Measurements from ENCODE around the gene PPFIBP1.
"Not testable (repeated sequence)": the region's sequence is repeated elsewhere in the genome, so short reads cannot be mapped to it uniquely, and the experiment has no call there.

Gene PPFIBP1

GRCh38 chr12:27542628-27543027 lies 18.6 kb downstream of the PPFIBP1 start:
- DNase-seq (ENCODE audit: low spot score): no peak

DNA sequence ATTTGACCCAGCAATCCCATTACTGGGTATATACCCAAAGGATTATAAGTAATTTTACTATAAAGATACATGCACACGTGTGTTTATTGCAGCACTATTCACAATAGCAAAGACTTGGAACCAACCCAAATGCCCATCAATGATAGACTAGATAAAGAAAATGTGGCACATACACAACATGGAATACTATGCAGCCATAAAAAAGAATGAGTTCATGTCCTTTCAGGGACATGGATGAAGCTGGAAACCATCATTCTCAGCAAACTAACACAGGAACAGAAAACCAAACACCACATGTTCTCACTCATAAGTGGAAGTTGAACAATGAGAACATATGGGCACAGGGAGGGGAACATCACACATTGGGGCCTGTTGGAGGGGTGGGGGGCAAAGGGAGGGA lies 20.9 kb downstream of the PPFIBP1 start:
- DNase-seq (ENCODE audit: low spot score): not testable (repeated sequence)

- no peak for DNase-seq (ENCODE audit: low spot score)
Measured at GRCh38 chr12:27545665-27546064, 21.7 kb downstream of the PPFIBP1 start.

DNA sequence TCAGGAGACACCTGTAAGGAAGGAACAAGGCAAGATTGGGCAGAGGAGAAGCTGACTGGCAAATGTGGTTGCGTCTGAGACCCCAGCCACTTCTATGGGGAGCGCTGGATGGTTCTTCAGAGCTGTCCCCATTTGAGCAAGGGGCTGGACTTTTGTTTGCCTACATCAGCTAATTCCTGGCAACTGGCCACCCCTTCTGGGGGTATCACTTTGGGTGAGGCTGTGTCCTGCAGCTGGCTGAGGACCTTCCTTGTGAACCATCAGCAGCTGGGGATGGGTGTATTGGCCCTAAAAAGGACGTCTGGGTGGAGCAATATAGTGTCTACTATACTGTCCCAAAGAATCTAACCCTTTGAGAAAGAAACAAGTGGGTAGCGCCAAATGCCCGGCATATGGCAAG lies 23.6 kb downstream of the PPFIBP1 start:
- no peak for DNase-seq (ENCODE audit: low spot score)

- no peak for DNase-seq (ENCODE audit: low spot score)
Measured at GRCh38 chr12:27548301-27549199, 24.5 kb downstream of the PPFIBP1 start.

- no peak for DNase-seq (ENCODE audit: low spot score)
Measured at GRCh38 chr12:27549236-27549800, 25.3 kb downstream of the PPFIBP1 start.

- no peak for DNase-seq (ENCODE audit: low spot score)
Measured at GRCh38 chr12:27549801-27550652, 26.0 kb downstream of the PPFIBP1 start.

DNA sequence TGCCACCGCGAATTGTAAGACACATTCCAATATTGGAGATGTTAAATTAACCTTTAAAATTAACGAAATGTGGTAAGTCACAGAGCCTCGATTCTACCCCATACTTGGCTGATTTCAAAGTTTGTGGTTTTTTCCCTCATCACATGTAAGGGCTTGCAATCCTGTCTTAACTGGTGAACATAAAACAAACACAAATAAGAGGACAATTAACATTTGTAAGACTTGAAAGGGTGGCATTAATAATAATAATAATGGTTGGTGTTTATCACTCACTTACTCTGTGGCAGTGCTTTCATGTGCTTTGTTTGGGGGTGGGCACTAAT lies 26.6 kb downstream of the PPFIBP1 start:
- no peak for DNase-seq (ENCODE audit: low spot score)

GRCh38 chr12:27551172-27551840 lies 27.3 kb downstream of the PPFIBP1 start:
- DNase-seq (ENCODE audit: low spot score): no peak

GRCh38 chr12:27552235-27552634 lies 28.2 kb downstream of the PPFIBP1 start:
- no peak for DNase-seq (ENCODE audit: low spot score)

GRCh38 chr12:27552886-27553560 lies 29.0 kb downstream of the PPFIBP1 start:
- DNase-seq (ENCODE audit: low spot score): no peak

GRCh38 chr12:27553941-27554340 lies 29.9 kb downstream of the PPFIBP1 start:
- no peak for DNase-seq (ENCODE audit: low spot score)

GRCh38 chr12:27554421-27555186 lies 30.6 kb downstream of the PPFIBP1 start:
- no peak for DNase-seq (ENCODE audit: low spot score)

DNA sequence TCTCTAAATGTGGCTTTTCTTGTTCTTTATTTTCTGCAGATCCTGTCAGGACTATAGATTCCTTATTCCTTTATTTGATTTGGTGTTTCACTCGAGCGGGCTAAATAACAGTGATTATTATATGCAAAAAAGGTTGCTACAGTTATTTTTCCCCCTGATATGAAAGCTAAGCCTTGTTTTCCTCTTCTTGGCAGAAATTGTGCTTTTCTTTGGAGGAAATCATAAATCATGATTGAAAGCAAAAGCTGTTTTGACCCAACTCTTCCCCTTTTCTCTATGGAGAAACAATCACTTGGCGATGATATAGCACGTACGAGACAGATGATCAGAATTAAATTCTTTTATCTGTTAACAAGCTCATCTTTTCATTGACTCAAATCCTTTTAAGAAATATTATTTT lies 31.4 kb downstream of the PPFIBP1 start:
- no peak for DNase-seq (ENCODE audit: low spot score)

- no peak for DNase-seq (ENCODE audit: low spot score)
Measured at GRCh38 chr12:27555925-27556778, 32.1 kb downstream of the PPFIBP1 start.

DNA sequence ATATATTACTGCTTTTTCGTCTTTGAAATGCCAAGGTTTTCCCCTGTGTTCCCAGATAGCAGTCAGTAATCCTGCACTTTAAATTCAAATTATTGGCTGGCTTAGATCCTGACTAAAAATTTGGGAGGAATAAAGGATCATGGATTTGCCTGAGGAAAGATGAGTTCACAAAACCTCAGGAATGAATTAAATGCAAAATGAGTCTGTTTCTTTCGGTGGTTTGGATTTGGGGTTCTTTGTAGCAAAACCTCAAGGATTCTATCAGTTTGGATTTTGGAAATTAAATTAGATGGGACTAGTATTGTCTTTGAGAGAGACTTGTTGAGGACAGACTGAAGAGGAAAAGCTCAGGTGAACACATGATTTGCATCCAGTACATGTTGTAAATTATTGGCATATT lies 36.1 kb downstream of the PPFIBP1 start:
- no peak for DNase-seq (ENCODE audit: low spot score)

GRCh38 chr12:27561535-27562350 lies 37.7 kb downstream of the PPFIBP1 start:
- no peak for DNase-seq (ENCODE audit: low spot score)

- DNase-seq (ENCODE audit: low spot score): no peak
Measured at GRCh38 chr12:27564612-27565213, 40.7 kb downstream of the PPFIBP1 start.

DNA sequence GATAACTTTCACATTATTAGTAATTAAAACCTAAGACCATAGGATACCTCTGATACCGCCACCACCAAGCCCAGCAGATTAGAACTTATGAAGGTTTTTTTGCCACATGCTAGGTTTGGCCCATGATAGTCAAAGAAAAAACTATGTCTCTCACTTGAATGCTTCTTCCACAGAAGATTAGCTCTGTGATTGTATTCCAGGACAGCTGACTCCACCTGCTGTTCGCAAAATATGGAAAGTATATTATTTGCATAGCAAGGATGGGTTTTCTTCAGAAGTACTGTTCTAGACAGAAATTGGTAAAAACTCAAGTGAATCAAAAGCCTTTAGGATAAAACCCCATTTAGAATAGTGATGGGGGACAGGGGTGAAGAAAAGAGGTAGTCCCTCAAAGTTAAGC lies 42.2 kb downstream of the PPFIBP1 start:
- no peak for DNase-seq (ENCODE audit: low spot score)

All from NAMALWA (cell line).